K562 (cell line): ENCODE measurements around the gene SDC3. TPM values are rescaled to one million over a fixed set of nuclear protein-coding genes. Genes with fewer than 3 reads are reported as not detected.

Experiments
- ATF1 ChIP-seq, 2 experiments: fragments of 450-650 bp in 1 of 2; IDR thresholded peaks; 2 replicates each; pipeline ENCODE4 v1.6.1; 2016; ENCODE audit warnings: missing compliant biosample characterization in 1 of 2, missing genetic modification characterization in 1 of 2
- ATF7 ChIP-seq: fragments of 450-650 bp; IDR thresholded peaks from 2 replicates; pipeline ENCODE4 v1.7.1; 2014; ENCODE audit warnings: mild to moderate bottlenecking, moderate library complexity
- E2F5 ChIP-seq: sonication (generic); formaldehyde crosslinking; IDR thresholded peaks from 2 replicates; pipeline ENCODE4 v1.8.0; 2022; ENCODE audit warnings: mild to moderate bottlenecking, missing genetic modification reagents
- ELF1 ChIP-seq: fragments of 200-800 bp; sonication (Bioruptor generic); IDR thresholded peaks from 2 replicates; pipeline ENCODE4 v1.6.1; 2016; ENCODE audit warnings: missing genetic modification characterization, missing compliant biosample characterization
- ILF3 ChIP-seq: fragments of 450-650 bp; IDR thresholded peaks from 2 replicates; pipeline ENCODE4 v1.6.1; 2018; ENCODE audit warnings: antibody characterized with exemption, mild to moderate bottlenecking, moderate library complexity, borderline replicate concordance
- KDM1A ChIP-seq, 2 experiments: fragments of 450-650 bp; IDR thresholded peaks; 2 replicates each; pipeline ENCODE4 v1.6.1; 2016; ENCODE audit warnings: mild to moderate bottlenecking in 2 of 2
- KDM2B ChIP-seq: fragments of 250-450 bp; sonication (Bioruptor Pico); IDR thresholded peaks from 2 replicates; pipeline ENCODE4 v1.8.0; 2021; ENCODE audit warnings: mild to moderate bottlenecking, moderate library complexity
- KDM4B ChIP-seq, 2 experiments: fragments of 450-650 bp in 1 of 2; sonication (generic) in 1 of 2; IDR thresholded peaks; 2 replicates each; pipeline ENCODE4 v1.6.1; 2016 to 2017; ENCODE audit warnings: borderline replicate concordance in 2 of 2, antibody characterized with exemption in 1 of 2, low read depth in 1 of 2, mild to moderate bottlenecking in 1 of 2
- MAFG ChIP-seq: fragments of 450-650 bp; conservative IDR thresholded peaks from 2 replicates; pipeline ENCODE4 v1.6.1; 2016; ENCODE audit warnings: missing genetic modification characterization, missing compliant biosample characterization
- MTA1 ChIP-seq: fragments of 450-650 bp; IDR thresholded peaks from 2 replicates; pipeline ENCODE4 v1.6.1; 2017; ENCODE audit warnings: borderline replicate concordance
- NEUROD1 ChIP-seq: fragments of 150-350 bp; IDR thresholded peaks from 2 replicates; pipeline ENCODE4 v1.6.1; 2014; ENCODE audit warnings: borderline replicate concordance, low read length, low read depth; ENCODE audit not compliant: partially characterized antibody
- NFIX ChIP-seq: fragments of 250-450 bp; sonication (Bioruptor Pico); IDR thresholded peaks from 2 replicates; pipeline ENCODE4 v1.4.0; 2020; ENCODE audit warnings: low read depth, mild to moderate bottlenecking, moderate library complexity
- NR2C1 ChIP-seq, 2 experiments: fragments of 450-650 bp; IDR thresholded peaks; 2 replicates each; pipeline ENCODE4 v1.6.1; 2017; ENCODE audit warnings: mild to moderate bottlenecking in 2 of 2, antibody characterized with exemption in 1 of 2, inconsistent platforms in 1 of 2, missing compliant biosample characterization in 1 of 2, missing genetic modification characterization in 1 of 2
- PHF8 ChIP-seq: fragments of 200-600 bp; sonication (generic); IDR thresholded peaks from 2 replicates; pipeline ENCODE4 v1.6.1; 2012; ENCODE audit warnings: mixed run types, mild to moderate bottlenecking, inconsistent platforms, low read length, moderate library complexity, borderline replicate concordance
- PKNOX1 ChIP-seq: fragments of 450-650 bp; IDR thresholded peaks from 2 replicates; pipeline ENCODE4 v1.6.1; 2016
- POLR2G ChIP-seq: fragments of 200-400 bp; formaldehyde crosslinking; IDR thresholded peaks from 2 replicates; pipeline ENCODE4 v1.6.1; 2017; ENCODE audit warnings: low read depth, mild to moderate bottlenecking, antibody characterized with exemption, low read length, moderate library complexity
- PTBP1 ChIP-seq: fragments of 200-400 bp; formaldehyde crosslinking; IDR thresholded peaks from 2 replicates; pipeline ENCODE4 v1.6.1; 2017; ENCODE audit warnings: low read depth, low read length
- SIRT6 ChIP-seq: IDR thresholded peaks from one replicate; pipeline ENCODE4 v1.6.1; 2012; ENCODE audit warnings: low read depth, mild to moderate bottlenecking, control low read depth, inconsistent platforms, low read length, moderate library complexity
- SRSF7 ChIP-seq: fragments of 200-400 bp; formaldehyde crosslinking; optimal IDR thresholded peaks from 2 replicates; pipeline ENCODE3; 2017; ENCODE audit warnings: mild to moderate bottlenecking, low read depth, low read length
- TFAM ChIP-seq: fragments of 250-450 bp; sonication (Bioruptor Pico); conservative IDR thresholded peaks from 2 replicates; pipeline ENCODE4 v1.5.0; 2021; ENCODE audit warnings: mild to moderate bottlenecking, moderate library complexity
- ZBTB17 ChIP-seq: fragments of 450-650 bp; formaldehyde crosslinking; IDR thresholded peaks from 2 replicates; pipeline ENCODE4 v1.4.0; 2020; ENCODE audit warnings: mild to moderate bottlenecking
- ZNF12 ChIP-seq: sonication (generic); formaldehyde crosslinking; IDR thresholded peaks from 2 replicates; pipeline ENCODE4 v1.4.0; 2020; ENCODE audit warnings: mild to moderate bottlenecking, missing genetic modification reagents
- ZNF143 ChIP-seq: sonication (generic); formaldehyde crosslinking; IDR thresholded peaks from 2 replicates; pipeline ENCODE4 v1.9.0; 2022; ENCODE audit warnings: mild to moderate bottlenecking, missing genetic modification reagents
- ZNF174 ChIP-seq: fragments of 250-450 bp; sonication (Bioruptor Pico); IDR thresholded peaks from 2 replicates; pipeline ENCODE4 v1.4.0; 2020; ENCODE audit warnings: mild to moderate bottlenecking
- ZNF23 ChIP-seq: fragments of 250-450 bp; sonication (Bioruptor Pico); IDR thresholded peaks from 2 replicates; pipeline ENCODE4 v1.4.0; 2020; ENCODE audit warnings: mild to moderate bottlenecking
- ZNF311 ChIP-seq: fragments of 250-450 bp; sonication (Bioruptor Pico); IDR thresholded peaks from 2 replicates; pipeline ENCODE4 v1.4.0; 2020; ENCODE audit warnings: mild to moderate bottlenecking, moderate library complexity
- polyA plus RNA-seq, 8 experiments: library from polyadenylated mRNA; depleted of rRNA in 4 of 8; stranded (reverse) in 5 of 8; unstranded in 3 of 8; fragments of >200 nt; fragmentation: Nextera tagmentation in 2 of 8; fragmentation: Illumina TruSeq in 1 of 8; extraction: Ambion mirVana in 2 of 8; extraction: Trizol in 1 of 8; gene quantifications; 2 replicates each; pipeline versions ENCODE4 v1.2.1 to v1.2.3, GENCODE V29; 2011 to 2014; ENCODE audit warnings: inconsistent platforms in 1 of 8, missing spikeins in 1 of 8
- total RNA-seq, 7 experiments: library from RNA; depleted of rRNA in 6 of 7; stranded (reverse); fragments of >200 nt in 6 of 7; fragmentation: Illumina TruSeq in 2 of 7; extraction: Trizol in 2 of 7; gene quantifications; 2 replicates each; pipeline versions ENCODE4 v1.2.1 to v1.2.3, GENCODE V29; 2011 to 2021; ENCODE audit warnings: low replicate concordance in 1 of 7
- TF ChIP-seq, protein P1 (sequence below): sonication (generic); formaldehyde crosslinking; IDR thresholded peaks from 2 replicates; pipeline ENCODE4 v1.8.1; 2022; ENCODE audit warnings: missing genetic modification reagents

SDC3 gene
- total and polyA plus RNA-seq, 9 of the 15 experiments (the other 6 are each of a cell fraction or from before 2014, with no cell fraction given): 0.38 to 44.1 (median 12.1) TPM

DNA sequence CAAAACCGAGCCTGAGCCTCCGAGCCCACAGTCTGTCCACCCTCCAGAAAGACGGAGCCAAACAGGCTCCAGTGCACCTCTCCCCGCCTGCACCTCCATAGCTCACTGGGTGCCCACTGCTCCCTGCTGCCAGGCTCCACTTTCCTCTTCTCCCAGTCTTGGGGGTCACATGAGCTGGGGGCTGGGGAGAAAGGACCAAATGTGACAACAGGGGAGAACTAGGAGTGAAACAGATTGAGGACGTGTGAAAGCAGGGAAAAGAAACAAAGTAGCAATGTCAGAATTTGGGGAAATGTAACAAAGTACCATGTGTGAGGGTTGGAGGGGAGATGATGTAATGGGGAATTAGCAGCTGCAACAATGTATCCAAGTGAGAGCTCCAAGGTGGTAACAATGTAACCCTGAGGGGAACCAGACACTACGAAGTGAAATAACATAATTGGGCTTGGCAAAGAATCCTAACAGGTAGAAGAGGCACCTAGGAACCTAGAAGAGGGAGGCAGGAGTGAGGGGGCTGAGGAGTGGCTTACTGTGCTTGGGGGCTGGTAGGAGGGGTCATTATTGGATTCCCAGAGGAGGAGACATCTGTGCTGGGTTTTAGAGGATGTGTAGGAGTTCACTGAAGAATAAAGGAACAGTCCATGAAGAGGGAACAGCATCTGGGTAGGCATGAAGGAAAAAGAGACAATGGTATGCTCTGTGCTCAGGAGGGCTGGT lies 12.5 kb downstream of the SDC3 start (continued):
- peak; percentile 28; the same call in 1 of the 2 replicates for TF ChIP-seq PHF8
- TF ChIP-seq TFAM: no peak
- no peak for TF ChIP-seq NFIX (CRISPR knock-in tag)
- TF ChIP-seq PKNOX1: 0 out of 2 replicates have a peak, but pooled peaks have one; percentile 21
- no peak for TF ChIP-seq NEUROD1
- no peak for TF ChIP-seq ZBTB17 (CRISPR knock-in tag)
- no peak for TF ChIP-seq ZNF23 (CRISPR knock-in tag)
- TF ChIP-seq ZNF12 (CRISPR knock-in tag): no peak
- TF ChIP-seq KDM4B (IDR thresholded peaks at IDR 0.05; ENCODE audit: borderline replicate concordance in 2 of 2, low read depth in 1 of 2): no peak
- TF ChIP-seq MAFG (tag): no peak
- TF ChIP-seq SIRT6: no peak
- TF ChIP-seq ZNF311 (CRISPR knock-in tag): no peak
- no peak for TF ChIP-seq E2F5 (CRISPR knock-in tag)
- TF ChIP-seq SRSF7: no peak
- no peak for TF ChIP-seq MTA1
- TF ChIP-seq ATF1 (CRISPR knock-in tag; IDR thresholded peaks at IDR 0.05): no peak
- no peak for TF ChIP-seq ATF1 (tag; IDR thresholded peaks at IDR 0.05)
- TF ChIP-seq PTBP1: no peak
- no peak for TF ChIP-seq ZNF143
- no peak for TF ChIP-seq NR2C1 (IDR thresholded peaks at IDR 0.05)
- TF ChIP-seq NR2C1 (tag; IDR thresholded peaks at IDR 0.05): peak; percentile 68
- TF ChIP-seq ZNF174: no peak
- TF ChIP-seq KDM2B (CRISPR knock-in tag): no peak
- TF ChIP-seq, protein P1, sequence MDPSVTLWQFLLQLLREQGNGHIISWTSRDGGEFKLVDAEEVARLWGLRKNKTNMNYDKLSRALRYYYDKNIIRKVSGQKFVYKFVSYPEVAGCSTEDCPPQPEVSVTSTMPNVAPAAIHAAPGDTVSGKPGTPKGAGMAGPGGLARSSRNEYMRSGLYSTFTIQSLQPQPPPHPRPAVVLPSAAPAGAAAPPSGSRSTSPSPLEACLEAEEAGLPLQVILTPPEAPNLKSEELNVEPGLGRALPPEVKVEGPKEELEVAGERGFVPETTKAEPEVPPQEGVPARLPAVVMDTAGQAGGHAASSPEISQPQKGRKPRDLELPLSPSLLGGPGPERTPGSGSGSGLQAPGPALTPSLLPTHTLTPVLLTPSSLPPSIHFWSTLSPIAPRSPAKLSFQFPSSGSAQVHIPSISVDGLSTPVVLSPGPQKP: no peak
- peak; percentile 59; the same call in 1 of the 2 replicates for TF ChIP-seq POLR2G
- TF ChIP-seq ELF1: no peak
- TF ChIP-seq ATF7: peak; percentile 92
- no peak for TF ChIP-seq ILF3
- TF ChIP-seq KDM1A (IDR thresholded peaks at IDR 0.05): no peak
